Mammary epithelial cell (primary cell): Measurements from ENCODE around the gene NBEA.

Source experiments
- EZH2 ChIP-seq: IDR thresholded peaks from 2 replicates; pipeline ENCODE4 v1.6.1; 2012; ENCODE audit warnings: low read length, inconsistent platforms, borderline replicate concordance
- TF ChIP-seq, protein P1 (sequence below), 2 donors: IDR thresholded peaks in 1 of 2; conservative IDR thresholded peaks in 1 of 2; 2 replicates each; pipeline ENCODE4 v1.5.1; 2011 to 2012; ENCODE audit warnings: inconsistent platforms in 2 of 2, low read length in 2 of 2, mild to moderate bottlenecking in 2 of 2, control low read depth in 1 of 2, low read depth in 1 of 2; ENCODE audit not compliant: insufficient read depth in 1 of 2; ENCODE audit errors: extremely low read depth in 1 of 2

DNA sequence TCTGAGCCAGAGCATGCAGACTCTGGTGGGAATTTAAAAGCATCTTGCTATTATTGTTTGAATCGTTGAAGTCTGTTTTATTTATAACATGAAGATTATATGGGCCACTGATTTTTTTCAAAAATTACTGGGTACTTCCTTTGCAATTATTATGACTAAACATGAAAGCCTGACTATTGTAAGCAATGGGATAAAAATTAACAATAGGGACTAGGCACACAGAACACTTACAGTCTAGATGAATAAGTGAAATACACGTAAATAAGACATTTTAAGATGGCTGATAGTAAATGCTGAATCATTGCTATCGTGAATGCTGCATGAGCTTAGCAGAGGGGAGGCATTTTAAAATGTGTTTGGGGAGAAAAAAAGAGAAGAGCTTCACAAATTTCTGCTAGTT, 615.4 kb downstream of the NBEA start:
- TF ChIP-seq, protein P1, sequence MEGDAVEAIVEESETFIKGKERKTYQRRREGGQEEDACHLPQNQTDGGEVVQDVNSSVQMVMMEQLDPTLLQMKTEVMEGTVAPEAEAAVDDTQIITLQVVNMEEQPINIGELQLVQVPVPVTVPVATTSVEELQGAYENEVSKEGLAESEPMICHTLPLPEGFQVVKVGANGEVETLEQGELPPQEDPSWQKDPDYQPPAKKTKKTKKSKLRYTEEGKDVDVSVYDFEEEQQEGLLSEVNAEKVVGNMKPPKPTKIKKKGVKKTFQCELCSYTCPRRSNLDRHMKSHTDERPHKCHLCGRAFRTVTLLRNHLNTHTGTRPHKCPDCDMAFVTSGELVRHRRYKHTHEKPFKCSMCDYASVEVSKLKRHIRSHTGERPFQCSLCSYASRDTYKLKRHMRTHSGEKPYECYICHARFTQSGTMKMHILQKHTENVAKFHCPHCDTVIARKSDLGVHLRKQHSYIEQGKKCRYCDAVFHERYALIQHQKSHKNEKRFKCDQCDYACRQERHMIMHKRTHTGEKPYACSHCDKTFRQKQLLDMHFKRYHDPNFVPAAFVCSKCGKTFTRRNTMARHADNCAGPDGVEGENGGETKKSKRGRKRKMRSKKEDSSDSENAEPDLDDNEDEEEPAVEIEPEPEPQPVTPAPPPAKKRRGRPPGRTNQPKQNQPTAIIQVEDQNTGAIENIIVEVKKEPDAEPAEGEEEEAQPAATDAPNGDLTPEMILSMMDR (conservative IDR thresholded peaks at IDR 0.05 in 1 of 2, IDR thresholded peaks at IDR 0.05 in 1 of 2; ENCODE audit: extremely low read depth in 1 of 2, insufficient read depth in 1 of 2, low read depth in 1 of 2, low read length in 2 of 2) = no peak
- no peak for TF ChIP-seq EZH2
